PC-3 (cell line): ENCODE measurements around the gene BIRC7. TPM values are rescaled to one million over a fixed set of nuclear protein-coding genes. Genes with fewer than 3 reads are reported as not detected.

Source experiments
- ATAC-seq: fragments of 200-7000 bp; cut with Tn5 transposase; 2 replicates; pipeline ENCODE4 v1.9.1; 2020; ENCODE audit warnings: mild to moderate bottlenecking, moderate library complexity
- BruUV-seq: library from RNA; stranded (reverse); fragments of 400-500 nt; replicated peaks from 2 replicates; lab custom pipeline; 2021; lab: Mats Ljungman, UMichigan
- CTCF ChIA-PET: fragments of 300-600 bp; sonication (Branson Sonifier 250); formaldehyde crosslinking; loops from one replicate; lab custom pipeline; 2022; ENCODE audit warnings: antibody characterized with exemption; lab: Charles Lee
- POLR2A ChIA-PET: fragments of 300-600 bp; sonication (Branson Sonifier 250); formaldehyde crosslinking; loops from one replicate; lab custom pipeline; 2022; ENCODE audit warnings: antibody characterized with exemption; ENCODE audit not compliant: unreplicated experiment; lab: Charles Lee
- DNase-seq: peaks from one replicate; pipeline ENCODE4 v3.0.0-alpha.2; 2015
- H2AFZ ChIP-seq: fragments of 300-600 bp; sonication (generic); 2 replicates; pipeline ENCODE4 v1.6.0; 2016; ENCODE audit warnings: antibody characterized with exemption, low read length
- H3F3A ChIP-seq: fragments of 300-600 bp; sonication (generic); one replicate; pipeline ENCODE4 v1.6.0; 2017; ENCODE audit warnings: antibody characterized with exemption, low read length, control low read depth, mild to moderate bottlenecking; ENCODE audit not compliant: unreplicated experiment
- H3K27ac ChIP-seq: fragments of 300-600 bp; sonication (generic); 2 replicates; pipeline ENCODE4 v1.5.1; 2016; ENCODE audit warnings: mild to moderate bottlenecking, low read length
- H3K27me3 ChIP-seq: fragments of 300-600 bp; sonication (generic); 2 replicates; pipeline ENCODE4 v1.6.1; 2016; ENCODE audit warnings: low read length, mixed read lengths
- H3K36me3 ChIP-seq: fragments of 300-600 bp; sonication (generic); 2 replicates; pipeline ENCODE4 v1.6.1; 2016; ENCODE audit warnings: low read depth, mixed run types, low read length, mixed read lengths
- H3K4me1 ChIP-seq: fragments of 300-600 bp; sonication (generic); 2 replicates; pipeline ENCODE4 v1.5.1; 2016; ENCODE audit warnings: low read length; ENCODE audit not compliant: insufficient read depth
- H3K4me2 ChIP-seq: fragments of 300-600 bp; sonication (generic); 2 replicates; pipeline ENCODE4 v1.6.0; 2016; ENCODE audit warnings: low read length
- H3K4me3 ChIP-seq: fragments of 300-600 bp; sonication (generic); 2 replicates; pipeline ENCODE4 v1.5.1; 2016; ENCODE audit warnings: mild to moderate bottlenecking, low read length, mixed read lengths
- H3K79me2 ChIP-seq: fragments of 300-600 bp; sonication (generic); 2 replicates; pipeline ENCODE4 v1.6.1; 2017; ENCODE audit warnings: low read length, mixed read lengths
- H3K9ac ChIP-seq: fragments of 300-600 bp; sonication (generic); 2 replicates; pipeline ENCODE4 v1.6.0; 2016; ENCODE audit warnings: mild to moderate bottlenecking, low read length
- H3K9me2 ChIP-seq: fragments of 300-600 bp; sonication (generic); replicated peaks from 2 replicates; pipeline ENCODE4 v1.6.1; 2016; ENCODE audit warnings: mixed run types, low read length, mixed read lengths
- H3K9me3 ChIP-seq: fragments of 300-600 bp; sonication (generic); 2 replicates; pipeline ENCODE4 v1.6.1; 2016; ENCODE audit warnings: low read length, mixed read lengths
- H4K20me1 ChIP-seq: fragments of 300-600 bp; sonication (generic); 2 replicates; pipeline ENCODE4 v1.6.1; 2016; ENCODE audit warnings: low read length, mixed read lengths
- CTCF ChIP-seq: fragments of 300-600 bp; sonication (generic); conservative IDR thresholded peaks from 2 replicates; pipeline ENCODE4 v1.5.1; 2017; ENCODE audit warnings: antibody characterized with exemption, low read depth, mild to moderate bottlenecking, low read length
- EZH2 ChIP-seq: fragments of 300-600 bp; sonication (generic); IDR thresholded peaks from one replicate; pipeline ENCODE4 v1.6.1; 2017; ENCODE audit warnings: antibody characterized with exemption, mild to moderate bottlenecking, low read length; ENCODE audit not compliant: unreplicated experiment
- EZH2phosphoT487 ChIP-seq: fragments of 300-600 bp; sonication (generic); IDR thresholded peaks from 2 replicates; pipeline ENCODE4 v1.6.1; 2018; ENCODE audit warnings: mild to moderate bottlenecking, antibody characterized with exemption, low read length, borderline replicate concordance
- intact Hi-C: fragments of 100-400 bp; cut with micrococcal nuclease; formaldehyde crosslinking; loops from 2 replicates; pipeline ENCODE4 v1.9.0; 2023
- total RNA-seq: library from RNA; depleted of rRNA; stranded (reverse); fragments of >200 nt; gene quantifications from 2 replicates; pipeline ENCODE4 v1.2.3, GENCODE V29; 2014

BIRC7 gene
- total RNA-seq, 1 experiment from 2014 or later: not detected

- POLR2A ChIA-PET: interaction anchor here (0.7 kb wide), 1 partner anchor 24 kb away, joined by 3 read pairs; no protein-coding TSS in a partner anchor
- peaks cover 12% of the 10 kb centered on the region for H3K79me2 ChIP-seq
- H3F3A ChIP-seq: no peaks in the 10 kb centered on the region
- H3K9me3 ChIP-seq: no peaks in the 10 kb centered on the region
- peaks cover 11% of the 10 kb centered on the region; the same call in 1 of the 2 replicates for H3K36me3 ChIP-seq
- no peaks in the 10 kb centered on the region for H3K27me3 ChIP-seq
- no peaks in the 10 kb centered on the region for H3K9me2 ChIP-seq
- H3K4me2 ChIP-seq: no peak overlapping the region
- H3K4me3 ChIP-seq: no peak overlapping the region
- no peak overlapping the region for H3K9ac ChIP-seq
- DNase-seq: no peak
- peaks cover 17% of the 10 kb centered on the region for H4K20me1 ChIP-seq
- intact Hi-C loops: no loop called here
- H3K27ac ChIP-seq: no peak overlapping the region
- CTCF ChIA-PET: interaction anchor here (0.9 kb wide), 2 partner anchors 24 to 218 kb away, joined by 3 to 5 read pairs; no protein-coding TSS in a partner anchor
- no peak overlapping the region for H2AFZ ChIP-seq
- TF ChIP-seq CTCF (no peak), EZH2 (no peak), EZH2phosphoT487 (no peak)
- H3K4me1 ChIP-seq: peaks cover 13% of the 10 kb centered on the region
- BruUV-seq: no TSS peak
- ATAC-seq: no peak; the same call in 1 of the 2 replicates
Observed at GRCh38 chr20:63190828-63191227, 44.9 kb upstream of the BIRC7 start.

- H3K4me2 ChIP-seq: no peak overlapping the region
- CTCF ChIA-PET: interaction anchor here (0.9 kb wide), 2 partner anchors 23 to 219 kb away, joined by 3 to 5 read pairs; no protein-coding TSS in a partner anchor
Observed at GRCh38 chr20:63191400-63191799, 44.3 kb upstream of the BIRC7 start.

More at GRCh38 chr20:63191400-63191799, 44.3 kb upstream of the BIRC7 start:
- Histone ChIP-seq H4K20me1 (peaks cover 22% of the 10 kb centered on the region), H2AFZ (no peak overlapping the region), H3K9me3 (no peaks in the 10 kb centered on the region), H3K4me3 (no peak overlapping the region), H3K4me1 (peaks cover 17% of the 10 kb centered on the region), H3K9me2 (no peaks in the 10 kb centered on the region), H3K9ac (no peak overlapping the region), H3K27me3 (no peaks in the 10 kb centered on the region), H3K27ac (no peak overlapping the region), H3F3A (peaks cover 2% of the 10 kb centered on the region), H3K36me3 (peaks cover 12% of the 10 kb centered on the region; the same call in 1 of the 2 replicates), H3K79me2 (peaks cover 16% of the 10 kb centered on the region)
- ATAC-seq (peak; percentile 86), DNase-seq (peak; percentile 97)
- no peak for TF ChIP-seq EZH2phosphoT487
- TF ChIP-seq CTCF: no peak
- no peak for TF ChIP-seq EZH2
- no TSS peak for BruUV-seq
- POLR2A ChIA-PET: interaction anchor here (0.7 kb wide), 1 partner anchor 24 kb away, joined by 3 read pairs; no protein-coding TSS in a partner anchor
- intact Hi-C loops: no loop called here
